Measurements from ENCODE around the gene PXMP4.

The PXMP4 gene

DNA sequence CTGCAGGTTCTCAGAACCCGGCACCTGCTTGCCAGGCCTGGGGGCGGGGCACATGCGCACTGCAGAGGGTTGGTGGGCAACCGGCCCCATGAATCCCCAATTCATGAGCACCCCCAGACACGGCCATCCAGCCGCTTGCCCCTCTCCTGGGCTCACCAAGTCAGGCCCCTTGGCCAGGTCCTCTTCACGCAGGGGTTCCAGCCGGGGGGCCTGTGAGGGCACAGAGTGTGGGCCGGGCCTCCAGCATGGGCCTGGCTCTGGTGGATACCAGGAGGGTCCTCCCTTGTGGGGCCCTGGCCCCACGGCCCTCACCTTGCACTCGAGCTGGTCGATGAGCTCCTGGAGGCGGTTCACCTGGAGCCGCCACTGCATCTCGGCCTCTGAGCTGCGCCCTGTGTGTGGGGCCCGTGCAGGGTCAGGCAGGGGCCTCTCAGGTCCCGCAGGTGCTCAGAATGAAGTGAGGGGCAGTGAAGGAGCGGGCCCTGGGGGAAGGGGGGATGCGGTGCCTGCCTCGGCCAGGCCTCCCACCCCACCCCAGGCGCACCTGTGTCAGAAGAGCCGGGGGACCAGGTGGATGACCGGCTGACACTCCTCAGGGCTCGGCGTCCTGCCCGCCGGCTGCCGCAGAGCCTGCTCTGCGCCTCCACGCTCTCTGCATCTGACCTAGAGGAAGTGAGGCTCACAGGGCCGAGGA is 60.6 kb downstream of the PXMP4 start:
- no peak for FAIRE-seq

DNA sequence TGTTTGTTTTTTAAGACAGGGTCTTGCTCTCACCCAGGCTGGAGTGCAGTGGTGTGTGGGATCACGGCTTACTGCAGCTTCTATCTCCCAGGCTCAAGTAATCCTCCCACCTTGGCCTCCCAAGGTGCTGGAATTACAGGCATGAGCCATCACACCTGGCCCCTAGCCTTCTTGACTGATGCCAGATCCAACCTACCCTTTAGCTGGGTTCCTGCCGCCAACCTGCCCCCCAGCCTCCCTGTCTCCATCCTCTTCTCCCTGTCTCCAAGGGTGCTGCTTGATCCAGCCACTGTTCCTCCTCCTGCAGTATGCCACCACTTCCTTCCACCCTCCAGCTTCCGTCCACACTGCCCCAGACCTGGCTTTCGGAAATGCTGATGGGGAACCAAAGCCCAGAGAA is 61.2 kb downstream of the PXMP4 start:
- no peak for FAIRE-seq
- DNase-seq (ENCODE audit: insufficient read length, low spot score), result no peak

More for the DNA sequence above, 60.6 kb downstream of the PXMP4 start:
- DNase-seq (ENCODE audit: insufficient read length, low spot score), result no peak

DNA sequence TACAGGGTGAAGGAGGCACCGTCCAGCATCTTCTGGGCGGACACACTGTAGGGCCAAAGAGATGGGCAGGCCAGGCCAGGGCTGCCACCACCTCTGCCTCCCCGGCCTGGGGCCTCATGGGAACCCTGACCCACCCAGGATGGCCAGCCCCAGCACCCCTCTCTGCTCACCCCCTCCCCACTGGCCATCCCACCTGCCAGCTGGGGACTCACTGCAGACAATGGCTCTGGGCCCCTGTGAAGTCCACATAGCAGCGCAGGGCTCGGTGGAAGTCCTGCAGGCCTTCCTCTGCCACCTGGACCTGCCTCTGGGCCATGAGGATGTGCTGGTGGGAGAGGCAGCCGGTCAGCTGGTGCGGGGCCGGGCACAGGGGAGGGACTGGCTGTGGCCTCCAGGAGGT is 61.6 kb downstream of the PXMP4 start:
- DNase-seq (ENCODE audit: insufficient read length, low spot score), result no peak
- FAIRE-seq, result no peak

DNA sequence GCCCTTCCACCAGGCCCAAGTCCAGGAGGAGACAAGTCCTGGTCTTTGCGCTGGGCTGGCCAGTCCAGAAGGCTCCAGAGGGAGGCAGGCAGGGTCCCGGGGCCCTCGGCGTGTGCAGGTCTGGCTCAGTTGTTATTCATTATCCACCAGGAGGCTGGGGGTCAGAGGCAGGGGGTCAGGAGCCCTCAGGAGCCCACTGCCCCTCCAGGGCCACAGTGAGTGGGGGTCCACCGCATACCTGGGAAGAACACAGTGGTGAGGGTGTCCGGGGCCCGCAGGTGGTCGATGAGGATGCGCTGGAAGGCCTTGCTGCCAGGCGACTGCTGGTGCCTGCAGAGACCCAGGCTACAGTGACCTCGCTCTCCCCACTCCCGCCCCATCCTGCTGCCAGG is 62.4 kb downstream of the PXMP4 start:
- no peak for DNase-seq (ENCODE audit: insufficient read length, low spot score)
- no peak for FAIRE-seq

DNA sequence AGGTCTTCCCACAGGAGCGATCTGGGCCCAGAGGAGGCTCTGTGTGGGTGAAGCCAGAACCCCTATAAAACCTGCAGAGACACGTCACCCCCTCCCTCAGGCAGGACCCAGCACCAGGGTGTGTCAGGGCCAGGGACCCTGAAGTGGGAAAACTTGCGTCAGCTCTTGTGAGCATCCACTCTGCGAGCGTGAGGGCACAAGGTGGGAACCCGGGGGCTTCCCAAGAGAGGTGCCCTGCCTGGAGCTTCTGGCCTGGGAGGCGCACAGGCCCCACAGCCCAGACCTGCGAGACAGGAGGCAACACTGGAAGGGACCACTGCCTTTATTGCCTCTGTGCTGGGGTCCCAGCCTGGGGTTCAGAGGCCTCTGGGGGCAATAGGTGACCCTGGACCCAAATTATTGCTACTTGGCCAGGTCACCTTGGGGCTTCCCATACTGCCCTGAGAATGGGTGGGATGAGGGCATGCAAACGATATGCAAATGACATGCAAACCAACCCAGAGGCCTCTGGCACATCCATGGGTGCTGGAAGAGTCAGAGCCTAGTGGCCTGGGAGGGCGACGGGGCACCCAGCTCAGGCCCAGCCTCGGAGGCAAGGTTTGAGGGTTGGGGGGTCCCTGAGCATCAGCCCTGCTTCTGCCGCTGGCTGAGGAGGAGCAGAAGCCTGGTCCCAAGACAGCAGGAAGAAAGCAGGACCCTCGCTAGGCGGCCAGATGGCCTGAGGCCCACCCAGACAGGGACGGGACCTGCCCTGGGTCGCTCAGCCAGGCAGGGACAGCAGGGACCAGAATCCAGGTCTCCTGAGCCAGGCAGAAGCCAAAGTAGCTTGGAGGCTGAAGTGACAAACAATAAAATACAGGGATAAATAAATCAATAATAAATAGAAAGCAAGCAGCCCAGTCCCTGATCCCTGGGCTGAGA is 63.1 kb downstream of the PXMP4 start:
- no peak for DNase-seq (ENCODE audit: insufficient read length, low spot score)
- no peak for FAIRE-seq

DNA sequence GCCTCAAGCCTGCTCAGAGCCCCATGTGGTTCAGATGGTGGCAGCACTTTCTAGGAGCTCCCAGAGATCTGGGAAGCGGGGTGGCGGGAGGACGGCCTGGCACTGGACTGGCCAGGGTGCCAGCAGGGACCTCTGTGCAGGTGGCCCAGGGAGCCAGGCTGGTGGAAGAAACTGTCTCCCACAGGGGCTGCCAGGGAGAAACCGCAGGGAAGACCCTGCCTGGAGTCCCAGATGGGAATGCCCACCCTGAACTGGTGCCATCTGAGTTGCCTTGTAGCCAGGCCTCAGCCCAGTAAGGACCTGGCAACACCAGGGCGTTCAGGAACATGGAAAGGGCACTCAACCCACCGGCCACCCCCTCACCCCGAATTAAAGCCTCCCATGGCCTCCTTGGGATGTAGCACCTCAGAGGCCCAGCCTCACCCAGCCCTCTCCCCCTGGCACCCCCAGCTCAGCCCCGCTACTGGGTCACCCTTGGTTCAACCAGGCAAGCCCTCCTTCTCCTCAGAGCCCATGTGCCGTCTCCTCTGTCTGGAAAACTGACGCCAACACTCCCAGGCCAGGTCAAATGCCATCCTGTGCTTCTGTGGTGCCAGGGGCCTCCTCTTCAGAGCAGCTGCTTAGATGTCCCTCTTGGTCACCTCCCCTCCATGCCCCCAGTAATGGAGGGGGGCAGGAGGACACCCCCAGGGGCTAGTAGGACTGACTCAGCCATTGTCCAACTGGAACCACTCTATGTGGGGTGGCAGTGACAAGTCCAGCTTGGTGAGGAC is 63.9 kb downstream of the PXMP4 start:
- FAIRE-seq (no peak), DNase-seq (ENCODE audit: insufficient read length, low spot score) (no peak)

DNA sequence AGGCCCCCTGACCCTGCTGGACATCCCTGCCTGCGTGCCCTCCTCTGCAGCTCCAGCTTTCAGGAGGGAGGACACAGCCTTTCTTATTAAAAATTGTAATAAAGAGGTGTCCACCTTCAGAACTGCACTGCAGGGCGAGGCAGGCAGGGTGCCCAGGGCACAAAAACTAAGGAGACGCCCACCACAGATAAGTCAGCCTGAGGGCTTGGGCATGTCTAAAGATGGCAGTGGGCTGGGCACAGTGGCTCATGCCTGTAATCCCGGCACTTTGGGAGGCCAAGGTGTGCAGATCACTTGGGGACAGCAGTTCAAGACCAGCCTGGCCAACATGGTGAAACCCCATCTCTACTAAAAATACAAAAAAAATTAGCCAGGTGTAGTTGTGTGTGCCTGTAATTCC is 64.9 kb downstream of the PXMP4 start:
- DNase-seq (ENCODE audit: insufficient read length, low spot score) (no peak), FAIRE-seq (no peak)

DNA sequence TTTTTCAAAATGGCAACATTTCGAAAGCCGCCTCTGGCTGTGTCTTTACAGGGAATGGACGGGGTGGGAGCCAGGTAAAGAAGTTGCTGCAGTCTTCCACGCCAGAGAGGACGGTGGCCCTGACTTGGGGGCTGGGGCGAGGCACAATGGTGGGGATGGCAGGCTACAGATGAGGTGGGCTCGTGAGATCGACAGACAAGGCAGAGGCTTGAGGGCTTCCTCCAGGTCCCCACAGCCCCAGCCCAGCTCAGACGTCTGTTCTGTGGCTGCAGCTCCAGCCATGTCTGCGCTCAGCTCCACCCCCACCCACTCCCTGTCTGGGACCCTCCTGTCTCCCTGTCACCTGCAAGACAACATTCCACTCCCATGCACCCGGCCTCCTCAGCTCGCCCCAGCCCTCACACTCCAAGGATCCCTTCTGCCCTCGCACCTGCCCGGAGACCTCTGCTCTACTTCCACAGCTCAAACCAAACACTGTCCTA is 65.4 kb downstream of the PXMP4 start:
- no peak for FAIRE-seq

DNA sequence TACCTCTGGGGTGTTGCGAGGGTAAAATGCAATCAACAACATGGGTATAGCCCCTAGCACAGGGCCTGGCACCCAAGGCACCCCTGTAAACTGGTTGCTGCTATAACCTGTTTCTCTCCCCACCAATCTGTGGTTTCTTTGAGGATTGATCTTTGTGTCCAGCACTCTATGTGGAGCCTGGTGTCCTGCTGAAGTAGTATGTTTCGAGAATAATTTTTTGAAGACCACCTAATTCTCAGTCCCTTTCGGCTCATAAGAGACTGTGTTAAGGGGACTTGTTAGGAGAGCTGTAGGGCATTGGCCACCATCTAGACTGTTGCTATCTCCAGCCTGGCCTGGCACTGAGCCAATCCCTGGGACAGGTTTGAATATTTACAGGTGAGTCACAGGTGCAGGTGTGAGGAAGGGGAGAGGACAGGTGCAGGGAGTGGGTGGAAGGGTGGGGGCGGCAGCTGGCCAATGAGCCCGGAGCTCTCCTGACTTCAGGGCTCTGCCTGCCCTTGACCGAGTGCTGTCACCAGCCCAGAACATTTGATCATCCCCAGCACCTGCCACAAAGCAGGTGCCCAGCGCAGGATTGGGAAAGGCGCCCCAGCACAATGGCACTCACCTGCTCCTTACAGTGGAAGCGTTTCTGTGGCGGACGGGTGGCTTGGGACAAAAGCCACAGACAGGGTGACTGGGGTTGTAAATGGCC is 66.1 kb downstream of the PXMP4 start:
- FAIRE-seq (no peak), DNase-seq (ENCODE audit: insufficient read length, low spot score) (no peak)

More for the DNA sequence above, 65.4 kb downstream of the PXMP4 start:
- DNase-seq (ENCODE audit: insufficient read length, low spot score), result no peak

DNA sequence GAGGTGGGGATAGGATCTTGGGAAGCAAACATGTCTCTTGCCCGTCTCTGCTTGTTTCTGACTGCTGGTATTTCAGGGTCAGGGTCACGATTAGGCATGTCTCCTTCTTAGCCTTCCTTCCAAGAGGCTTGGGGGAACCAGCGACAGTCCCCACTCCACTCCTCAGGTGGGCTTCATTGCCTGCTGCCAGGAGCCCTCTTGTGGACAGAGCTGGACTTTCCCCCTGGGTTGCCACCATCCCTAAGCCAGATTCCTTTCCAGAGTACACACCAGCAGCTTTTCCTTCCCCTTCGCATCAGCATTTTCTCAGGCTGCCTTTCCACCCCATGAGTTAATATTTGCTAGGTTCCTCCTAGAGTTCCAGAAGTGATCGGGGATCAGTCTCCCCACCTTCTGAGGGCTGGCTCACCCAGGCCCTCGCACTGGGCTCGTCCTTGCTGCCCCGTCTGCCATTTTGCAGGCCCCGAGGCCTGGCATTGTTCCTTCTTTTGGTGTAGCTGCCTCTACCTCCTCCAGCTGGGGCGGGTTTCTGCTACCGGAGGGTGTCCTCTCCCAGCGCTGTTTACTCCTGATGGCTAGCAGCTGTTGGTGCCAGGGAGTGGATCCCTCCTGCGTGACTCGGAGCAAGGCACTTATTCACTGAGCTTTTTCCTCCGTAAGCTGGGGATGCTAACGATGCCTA is 66.8 kb downstream of the PXMP4 start:
- DNase-seq (ENCODE audit: insufficient read length, low spot score) (peak; percentile 75), FAIRE-seq (peak; percentile 85)
